HCT116 (cell line): Measurements from ENCODE around the gene AATF. TPM values are rescaled to one million over a fixed set of nuclear protein-coding genes. Genes with fewer than 3 reads are reported as not detected.

Source experiments
- ATAC-seq: fragments of 200-7000 bp; cut with Tn5 transposase; 2 replicates; pipeline ENCODE4 v1.9.1; 2020; ENCODE audit warnings: mild to moderate bottlenecking, moderate library complexity
- BruUV-seq: library from RNA; stranded (reverse); fragments of 400-500 nt; replicated peaks from 2 replicates; lab custom pipeline; 2021; lab: Mats Ljungman, UMichigan
- CTCF ChIA-PET: fragments of 300-600 bp; sonication (Branson Sonifier 250); formaldehyde crosslinking; loops from one replicate; lab custom pipeline; 2021; ENCODE audit warnings: antibody characterized with exemption; lab: Charles Lee
- POLR2A ChIA-PET: fragments of 300-600, 350-600 bp; sonication (Branson Sonifier 250); formaldehyde crosslinking; loops from one replicate; lab custom pipeline; 2021; ENCODE audit warnings: antibody characterized with exemption; lab: Charles Lee
- RAD21 ChIA-PET, 2 experiments: fragments of 300-600 bp; sonication (Branson Sonifier 250); formaldehyde crosslinking; loops; one replicate each; lab custom pipeline; 2023; ENCODE audit warnings: low total read pairs in 2 of 2; ENCODE audit not compliant: uncharacterized antibody in 2 of 2, unreplicated experiment in 2 of 2, low non-redundant PET in 1 of 2; lab: Charles Lee
- DNase-seq: peaks from one replicate; pipeline ENCODE4 v3.0.0-alpha.2; 2010; ENCODE audit warnings: low read depth, low spot score
- H2AFZ ChIP-seq: fragments of 200-600 bp; shearing (Covaris generic), sonication (generic); 2 replicates; pipeline ENCODE4 v1.6.1; 2017; ENCODE audit warnings: low read depth, mixed run types, mixed read lengths, antibody characterized with exemption, low read length; ENCODE audit not compliant: poor library complexity, severe bottlenecking
- H3K27ac ChIP-seq: 2 replicates; pipeline ENCODE4 v1.5.1; 2012; ENCODE audit warnings: low read depth, low read length
- H3K27me3 ChIP-seq: fragments of 200-600 bp; sonication (generic); 2 replicates; pipeline ENCODE4 v1.6.1; 2016; ENCODE audit warnings: mixed run types, low read length, mixed read lengths; ENCODE audit not compliant: insufficient read depth
- H3K36me3 ChIP-seq, 2 experiments: fragments of 200-500 bp in 1 of 2; fragments of 200-600 bp in 1 of 2; sonication (Bioruptor generic) in 1 of 2; sonication (generic) in 1 of 2; 2 replicates each; pipeline versions ENCODE4 v1.5.1 to v1.6.1; 2014 to 2016; ENCODE audit warnings: low read length in 2 of 2, inconsistent platforms in 1 of 2, mixed read lengths in 1 of 2, mixed run types in 1 of 2; ENCODE audit not compliant: insufficient read depth in 2 of 2, control insufficient read depth in 1 of 2
- H3K4me1 ChIP-seq, 2 experiments: fragments of 200-600 bp in 1 of 2; sonication (generic) in 1 of 2; 2 replicates each; pipeline versions ENCODE4 v1.5.1 to v1.6.1; 2012 to 2017; ENCODE audit warnings: low read length in 2 of 2, inconsistent platforms in 1 of 2, mild to moderate bottlenecking in 1 of 2, mixed read lengths in 1 of 2, mixed run types in 1 of 2, moderate library complexity in 1 of 2; ENCODE audit not compliant: insufficient read depth in 2 of 2, control insufficient read depth in 1 of 2
- H3K4me2 ChIP-seq: fragments of 200-600 bp; sonication (generic); 2 replicates; pipeline ENCODE4 v1.6.1; 2017; ENCODE audit warnings: mixed run types, low read length, mixed read lengths
- H3K4me3 ChIP-seq, 2 experiments: fragments of 200-600 bp in 1 of 2; sonication (generic) in 1 of 2; replicated peaks in 1 of 2; 2 replicates each; pipeline ENCODE4 v1.5.1; 2011 to 2016; ENCODE audit warnings: low read length in 2 of 2, control low read depth in 1 of 2, low read depth in 1 of 2, mild to moderate bottlenecking in 1 of 2, mixed read lengths in 1 of 2, mixed run types in 1 of 2
- H3K79me2 ChIP-seq: fragments of 200-600 bp; sonication (generic); 2 replicates; pipeline ENCODE4 v1.6.1; 2017; ENCODE audit warnings: mild to moderate bottlenecking, mixed run types, low read length, moderate library complexity, mixed read lengths; ENCODE audit not compliant: insufficient read depth
- H3K9ac ChIP-seq: fragments of 200-600 bp; sonication (generic); 2 replicates; pipeline ENCODE4 v1.6.1; 2016; ENCODE audit warnings: low read length, mixed read lengths
- H3K9me2 ChIP-seq: fragments of 200-600 bp; sonication (generic), shearing (Covaris generic); 2 replicates; pipeline ENCODE4 v1.6.1; 2017; ENCODE audit warnings: mixed run types, mild to moderate bottlenecking, moderate library complexity; ENCODE audit not compliant: insufficient read depth
- H3K9me3 ChIP-seq, 2 experiments: fragments of 200-500 bp in 1 of 2; fragments of 200-600 bp in 1 of 2; sonication (Bioruptor generic) in 1 of 2; sonication (generic) in 1 of 2; 2 replicates each; pipeline ENCODE4 v1.6.1; 2014 to 2017; ENCODE audit warnings: low read length in 2 of 2, mixed read lengths in 2 of 2, inconsistent platforms in 1 of 2, low read depth in 1 of 2, mild to moderate bottlenecking in 1 of 2, mixed run types in 1 of 2, moderate library complexity in 1 of 2; ENCODE audit not compliant: control insufficient read depth in 1 of 2, insufficient read depth in 1 of 2
- H4K20me1 ChIP-seq: fragments of 200-600 bp; sonication (generic), shearing (Covaris generic); 2 replicates; pipeline ENCODE4 v1.6.1; 2017; ENCODE audit warnings: mixed run types, mild to moderate bottlenecking, moderate library complexity; ENCODE audit not compliant: insufficient read depth
- CBX3 ChIP-seq: IDR thresholded peaks from 2 replicates; pipeline ENCODE4 v1.6.1; 2012; ENCODE audit warnings: low read depth
- CEBPB ChIP-seq: IDR thresholded peaks from 2 replicates; pipeline ENCODE4 v1.6.1; 2012; ENCODE audit warnings: low read depth
- EGR1 ChIP-seq: IDR thresholded peaks from 2 replicates; pipeline ENCODE4 v1.6.1; 2012; ENCODE audit warnings: low read depth
- EZH2phosphoT487 ChIP-seq: fragments of 200-600 bp; IDR thresholded peaks from 2 replicates; pipeline ENCODE4 v1.6.1; 2018; ENCODE audit warnings: antibody characterized with exemption, borderline replicate concordance
- JUND ChIP-seq: IDR thresholded peaks from 2 replicates; pipeline ENCODE4 v1.6.1; 2012
- POLR2A ChIP-seq: IDR thresholded peaks from 2 replicates; pipeline ENCODE4 v1.7.0; 2011; ENCODE audit warnings: borderline replicate concordance; ENCODE audit not compliant: insufficient read depth, insufficient read length; ENCODE audit errors: extremely low read depth
- POLR2AphosphoS5 ChIP-seq: IDR thresholded peaks from 2 replicates; pipeline ENCODE4 v1.6.1; 2011; ENCODE audit warnings: mild to moderate bottlenecking, low read depth, low read length, moderate library complexity
- RAD21 ChIP-seq: IDR thresholded peaks from 2 replicates; pipeline ENCODE4 v1.6.1; 2012; ENCODE audit warnings: low read depth, mild to moderate bottlenecking
- SIN3A ChIP-seq: IDR thresholded peaks from 2 replicates; pipeline ENCODE4 v1.6.1; 2012; ENCODE audit warnings: low read depth
- SP1 ChIP-seq: IDR thresholded peaks from 2 replicates; pipeline ENCODE4 v1.6.1; 2012; ENCODE audit warnings: low read depth
- SRF ChIP-seq: IDR thresholded peaks from 2 replicates; pipeline ENCODE4 v1.6.1; 2012; ENCODE audit warnings: low read depth
- YY1 ChIP-seq: IDR thresholded peaks from 2 replicates; pipeline ENCODE4 v1.6.1; 2011; ENCODE audit warnings: low read length, low read depth, moderate library complexity, mild to moderate bottlenecking; ENCODE audit not compliant: insufficient replicate concordance; ENCODE audit errors: extremely low read depth
- intact Hi-C: fragments of 100-400 bp; cut with micrococcal nuclease; formaldehyde crosslinking; loops from 2 replicates; pipeline ENCODE4 v1.10.0; 2022
- total RNA-seq: library from RNA; stranded (reverse); gene quantifications from one replicate; pipeline ENCODE4 v1.2.1, GENCODE V29; 2021; ENCODE audit not compliant: unreplicated experiment
- TF ChIP-seq, protein P1 (sequence below): IDR thresholded peaks from 2 replicates; pipeline ENCODE4 v1.6.1; 2012; ENCODE audit warnings: low read depth
- TF ChIP-seq, protein P2 (sequence below): IDR thresholded peaks from 2 replicates; pipeline ENCODE4 v1.6.1; 2012

AATF gene
- total RNA-seq, 1 experiment from 2014 or later, result 105 TPM

DNA sequence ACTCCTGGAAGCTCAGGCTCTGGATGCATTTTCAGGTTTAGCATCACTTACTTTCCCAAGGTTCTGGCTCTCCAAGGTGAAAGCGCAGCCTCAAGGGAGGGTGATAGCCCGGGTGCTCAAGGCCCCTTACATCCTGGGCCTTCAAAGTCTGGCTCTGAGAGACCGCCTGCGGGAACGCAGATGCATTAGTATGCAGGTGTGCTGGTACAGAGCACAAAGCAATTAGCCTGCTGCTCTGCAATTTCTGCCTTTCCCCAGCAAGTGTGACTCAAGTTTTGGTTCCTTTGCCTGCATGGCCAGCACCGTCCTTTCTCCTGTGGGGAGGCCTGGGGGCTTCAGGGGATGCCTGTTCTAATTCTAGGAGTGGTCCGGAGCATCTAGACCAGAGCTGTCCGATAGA, 116.2 kb downstream of the AATF start:
- no TSS peak for BruUV-seq
- Histone ChIP-seq H2AFZ (no peak overlapping the region), H3K36me3 (no peaks in the 10 kb centered on the region), H3K4me3 (no peak overlapping the region), H4K20me1 (no peaks in the 10 kb centered on the region), H3K27me3 (no peaks in the 10 kb centered on the region), H3K9ac (no peak overlapping the region), H3K27ac (no peak overlapping the region), H3K4me2 (no peak overlapping the region), H3K9me2 (no peaks in the 10 kb centered on the region), H3K4me1 (peaks cover 12 to 15% of the 10 kb centered on the region in 2 experiments), H3K79me2 (no peaks in the 10 kb centered on the region), H3K9me3 (no peaks in the 10 kb centered on the region)
- DNase-seq, result no peak
- TF ChIP-seq, protein P1, sequence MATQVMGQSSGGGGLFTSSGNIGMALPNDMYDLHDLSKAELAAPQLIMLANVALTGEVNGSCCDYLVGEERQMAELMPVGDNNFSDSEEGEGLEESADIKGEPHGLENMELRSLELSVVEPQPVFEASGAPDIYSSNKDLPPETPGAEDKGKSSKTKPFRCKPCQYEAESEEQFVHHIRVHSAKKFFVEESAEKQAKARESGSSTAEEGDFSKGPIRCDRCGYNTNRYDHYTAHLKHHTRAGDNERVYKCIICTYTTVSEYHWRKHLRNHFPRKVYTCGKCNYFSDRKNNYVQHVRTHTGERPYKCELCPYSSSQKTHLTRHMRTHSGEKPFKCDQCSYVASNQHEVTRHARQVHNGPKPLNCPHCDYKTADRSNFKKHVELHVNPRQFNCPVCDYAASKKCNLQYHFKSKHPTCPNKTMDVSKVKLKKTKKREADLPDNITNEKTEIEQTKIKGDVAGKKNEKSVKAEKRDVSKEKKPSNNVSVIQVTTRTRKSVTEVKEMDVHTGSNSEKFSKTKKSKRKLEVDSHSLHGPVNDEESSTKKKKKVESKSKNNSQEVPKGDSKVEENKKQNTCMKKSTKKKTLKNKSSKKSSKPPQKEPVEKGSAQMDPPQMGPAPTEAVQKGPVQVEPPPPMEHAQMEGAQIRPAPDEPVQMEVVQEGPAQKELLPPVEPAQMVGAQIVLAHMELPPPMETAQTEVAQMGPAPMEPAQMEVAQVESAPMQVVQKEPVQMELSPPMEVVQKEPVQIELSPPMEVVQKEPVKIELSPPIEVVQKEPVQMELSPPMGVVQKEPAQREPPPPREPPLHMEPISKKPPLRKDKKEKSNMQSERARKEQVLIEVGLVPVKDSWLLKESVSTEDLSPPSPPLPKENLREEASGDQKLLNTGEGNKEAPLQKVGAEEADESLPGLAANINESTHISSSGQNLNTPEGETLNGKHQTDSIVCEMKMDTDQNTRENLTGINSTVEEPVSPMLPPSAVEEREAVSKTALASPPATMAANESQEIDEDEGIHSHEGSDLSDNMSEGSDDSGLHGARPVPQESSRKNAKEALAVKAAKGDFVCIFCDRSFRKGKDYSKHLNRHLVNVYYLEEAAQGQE, result no peak
- TF ChIP-seq YY1 (no peak), POLR2A (no peak), EGR1 (no peak), RAD21 (no peak), SRF (no peak), JUND (no peak), SIN3A (no peak), CEBPB (no peak), EZH2phosphoT487 (no peak), SP1 (no peak), POLR2AphosphoS5 (no peak), CBX3 (no peak)
- TF ChIP-seq, protein P2, sequence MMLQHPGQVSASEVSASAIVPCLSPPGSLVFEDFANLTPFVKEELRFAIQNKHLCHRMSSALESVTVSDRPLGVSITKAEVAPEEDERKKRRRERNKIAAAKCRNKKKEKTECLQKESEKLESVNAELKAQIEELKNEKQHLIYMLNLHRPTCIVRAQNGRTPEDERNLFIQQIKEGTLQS, result no peak
- ChIA-PET CTCF (interaction anchor here (0.8 kb wide), 1 partner anchor 462 kb away, joined by 3 read pairs; no protein-coding TSS in a partner anchor), POLR2A (no interaction called here), RAD21 (no interaction called here)
- intact Hi-C loops, result no loop called here
- ATAC-seq, result no peak
